ENCODE results near the gene C1orf198. TPM values are rescaled to one million over a fixed set of nuclear protein-coding genes. Genes with fewer than 3 reads are reported as not detected.

The C1orf198 gene
- total RNA-seq, 8 experiments from 2014 or later, result 10.5 to 62.8 (median 38.9) TPM

GRCh38 chr1:230865062-230865817 lies 3.1 kb downstream of the C1orf198 start:
- H3K4me1 ChIP-seq (replicated peaks in 1 of 2), result peaks cover 26 to 35% of the 10 kb centered on the region in 2 donors
- no peak overlapping the region for H3K4me3 ChIP-seq
- in situ Hi-C loops (cut with MboI; ENCODE audit: low pct_unique_long_range_greater_than_20kb in 2 of 9, low sequenced_read_pairs in 9 of 9, unreplicated experiment in 9 of 9), result no loop called here
- 81 to 100% (median 86%) methylated on average over 1 to 7 of the region's 8 CpGs; no CpG with 5 or more reads in 3 of the 10 experiments for WGBS, 10 experiments
- no peak for ATAC-seq (replicated peaks in 6 of 8)
- no peak overlapping the region for H3K27ac ChIP-seq

- 19 to 100% (median 86%) methylated on average over 1 to 8 of the region's 9 CpGs; no CpG with 5 or more reads in 1 of the 10 experiments for WGBS, 10 experiments
- no peak for ATAC-seq (replicated peaks in 6 of 8)
- in situ Hi-C loops (cut with MboI; ENCODE audit: low pct_unique_long_range_greater_than_20kb in 2 of 9, low sequenced_read_pairs in 9 of 9, unreplicated experiment in 9 of 9), result no loop called here
- no peak overlapping the region for H3K4me3 ChIP-seq
- H3K4me1 ChIP-seq (replicated peaks in 1 of 2), result peaks cover 26 to 35% of the 10 kb centered on the region in 2 donors
- no peak overlapping the region for H3K27ac ChIP-seq
These were observed 3.9 kb downstream of the C1orf198 start for GRCh38 chr1:230864441-230864840.

- no peak overlapping the region for H3K27ac ChIP-seq
These were observed 4.9 kb downstream of the C1orf198 start for GRCh38 chr1:230863449-230863848.

GRCh38 chr1:230861970-230862595 lies 6.2 kb downstream of the C1orf198 start:
- peaks cover 32 to 42% of the 10 kb centered on the region in 2 donors for H3K4me1 ChIP-seq (replicated peaks in 1 of 2)
- in situ Hi-C loops (cut with MboI; ENCODE audit: low pct_unique_long_range_greater_than_20kb in 2 of 9, low sequenced_read_pairs in 9 of 9, unreplicated experiment in 9 of 9), result no loop called here
- WGBS, 10 experiments, result 61 to 100% (median 88%) methylated on average over 1 to 4 of the region's 4 CpGs; no CpG with 5 or more reads in 1 of the 10 experiments
- no peak overlapping the region for H3K27ac ChIP-seq
- ATAC-seq (replicated peaks in 6 of 8), result no peak
- no peak overlapping the region for H3K4me3 ChIP-seq

More at GRCh38 chr1:230863449-230863848, 4.9 kb downstream of the C1orf198 start:
- in situ Hi-C loops (cut with MboI; ENCODE audit: low pct_unique_long_range_greater_than_20kb in 2 of 9, low sequenced_read_pairs in 9 of 9, unreplicated experiment in 9 of 9), result no loop called here
- no peak for ATAC-seq (replicated peaks in 6 of 8)
- peaks cover 31 to 38% of the 10 kb centered on the region in 2 donors for H3K4me1 ChIP-seq (replicated peaks in 1 of 2)
- no peak overlapping the region for H3K4me3 ChIP-seq
- 66 to 100% (median 78%) methylated on average over 1 to 6 of the region's 6 CpGs; no CpG with 5 or more reads in 2 of the 10 experiments for WGBS, 10 experiments

- WGBS, 10 experiments, result 92 to 100% (median 96%) methylated on average over 2 to 11 of the region's 13 CpGs; no CpG with 5 or more reads in 1 of the 10 experiments
- no peak overlapping the region for H3K27ac ChIP-seq
- no peak overlapping the region for H3K4me3 ChIP-seq
- H3K4me1 ChIP-seq (replicated peaks in 1 of 2), result peaks cover 28 to 37% of the 10 kb centered on the region in 2 donors
- no peak for ATAC-seq (replicated peaks in 6 of 8)
- in situ Hi-C loops (cut with MboI; ENCODE audit: low pct_unique_long_range_greater_than_20kb in 2 of 9, low sequenced_read_pairs in 9 of 9, unreplicated experiment in 9 of 9), result no loop called here
These were observed 6.8 kb downstream of the C1orf198 start for GRCh38 chr1:230861489-230861888.

GRCh38 chr1:230860617-230861384 lies 7.5 kb downstream of the C1orf198 start:
- WGBS, 10 experiments, result 65 to 98% (median 95%) methylated on average over 3 to 9 of the region's 9 CpGs
- Histone ChIP-seq H3K4me3 (no peak overlapping the region), H3K4me1 (replicated peaks in 1 of 2) (peaks cover 21 to 38% of the 10 kb centered on the region in 2 donors), H3K27ac (no peak overlapping the region)
- in situ Hi-C loops (cut with MboI; ENCODE audit: low pct_unique_long_range_greater_than_20kb in 2 of 9, low sequenced_read_pairs in 9 of 9, unreplicated experiment in 9 of 9), result no loop called here
- ATAC-seq (replicated peaks in 6 of 8), result no peak

GRCh38 chr1:230858918-230859729 lies 9.2 kb downstream of the C1orf198 start:
- peaks cover 16 to 35% of the 10 kb centered on the region in 2 donors for H3K4me1 ChIP-seq (replicated peaks in 1 of 2)
- ATAC-seq (replicated peaks in 6 of 8), result peak; percentile 85 to 98 (median 90)
- WGBS, 10 experiments, result 19 to 69% (median 49%) methylated on average over 2 to 12 of the region's 12 CpGs; no CpG with 5 or more reads in 1 of the 10 experiments
- no peak overlapping the region for H3K4me3 ChIP-seq
- in situ Hi-C loops (cut with MboI; ENCODE audit: low pct_unique_long_range_greater_than_20kb in 2 of 9, low sequenced_read_pairs in 9 of 9, unreplicated experiment in 9 of 9), result no loop called here
- H3K27ac ChIP-seq, result peak overlapping the region in 1 of 2 donors; percentile 7

GRCh38 chr1:230858236-230858820 lies 10.0 kb downstream of the C1orf198 start:
- H3K4me1 ChIP-seq (replicated peaks in 1 of 2), result peaks cover 16 to 30% of the 10 kb centered on the region in 2 donors
- H3K4me3 ChIP-seq, result no peak overlapping the region
- WGBS, 10 experiments, result 50 to 100% (median 92%) methylated on average over 1 to 5 of the region's 7 CpGs
- in situ Hi-C loops (cut with MboI; ENCODE audit: low pct_unique_long_range_greater_than_20kb in 2 of 9, low sequenced_read_pairs in 9 of 9, unreplicated experiment in 9 of 9), result no loop called here
- no peak overlapping the region for H3K27ac ChIP-seq
- ATAC-seq (replicated peaks in 6 of 8), result no peak

- no peak for ATAC-seq (replicated peaks in 6 of 8)
- WGBS, 10 experiments, result 57 to 100% (median 86%) methylated on average over 1 of the region's 1 CpG; no CpG with 5 or more reads in 6 of the 10 experiments
- H3K4me3 ChIP-seq, result no peak overlapping the region
- in situ Hi-C loops (cut with MboI; ENCODE audit: low pct_unique_long_range_greater_than_20kb in 2 of 9, low sequenced_read_pairs in 9 of 9, unreplicated experiment in 9 of 9), result no loop called here
- peaks cover 16 to 30% of the 10 kb centered on the region in 2 donors for H3K4me1 ChIP-seq (replicated peaks in 1 of 2)
- H3K27ac ChIP-seq, result no peak overlapping the region
These were observed 10.5 kb downstream of the C1orf198 start for GRCh38 chr1:230857822-230858221.

- Histone ChIP-seq H3K4me3 (no peak overlapping the region), H3K27ac (no peak overlapping the region), H3K4me1 (replicated peaks in 1 of 2) (peaks cover 16 to 30% of the 10 kb centered on the region in 2 donors)
- ATAC-seq (replicated peaks in 6 of 8), result peak in 1 of 8 experiments; percentile 34
- in situ Hi-C loops (cut with MboI; ENCODE audit: low pct_unique_long_range_greater_than_20kb in 2 of 9, low sequenced_read_pairs in 9 of 9, unreplicated experiment in 9 of 9), result no loop called here
- WGBS, 10 experiments, result 83 to 94% (median 90%) methylated on average over 1 to 6 of the region's 13 CpGs; no CpG with 5 or more reads in 5 of the 10 experiments
These were observed 11.2 kb downstream of the C1orf198 start for GRCh38 chr1:230857077-230857476.

- H3K4me1 ChIP-seq (replicated peaks in 1 of 2), result peaks cover 16 to 30% of the 10 kb centered on the region in 2 donors
- in situ Hi-C loops (cut with MboI; ENCODE audit: low pct_unique_long_range_greater_than_20kb in 2 of 9, low sequenced_read_pairs in 9 of 9, unreplicated experiment in 9 of 9), result no loop called here
- H3K4me3 ChIP-seq, result no peak overlapping the region
- peak in 2 of 8 experiments; percentile 43 to 46 for ATAC-seq (replicated peaks in 6 of 8)
- no peak overlapping the region for H3K27ac ChIP-seq
- WGBS, 10 experiments, result 71 to 100% (median 80%) methylated on average over 1 to 3 of the region's 4 CpGs; no CpG with 5 or more reads in 4 of the 10 experiments
These were observed 12.4 kb downstream of the C1orf198 start for GRCh38 chr1:230855886-230856285.

- H3K4me3 ChIP-seq, result no peak overlapping the region
- in situ Hi-C loops (cut with MboI; ENCODE audit: low pct_unique_long_range_greater_than_20kb in 2 of 9, low sequenced_read_pairs in 9 of 9, unreplicated experiment in 9 of 9), result no loop called here
- ATAC-seq (replicated peaks in 6 of 8), result no peak
- peaks cover 11 to 26% of the 10 kb centered on the region in 2 donors for H3K4me1 ChIP-seq (replicated peaks in 1 of 2)
- H3K27ac ChIP-seq, result no peak overlapping the region
- WGBS, 10 experiments, result 81 to 100% (median 95%) methylated on average over 1 to 7 of the region's 7 CpGs; no CpG with 5 or more reads in 3 of the 10 experiments
These were observed 13.9 kb downstream of the C1orf198 start for GRCh38 chr1:230854423-230854822.

Data from motor neuron (in vitro differentiated cells).